ENCODE data around the gene KLF7.

KLF7 gene

DNA sequence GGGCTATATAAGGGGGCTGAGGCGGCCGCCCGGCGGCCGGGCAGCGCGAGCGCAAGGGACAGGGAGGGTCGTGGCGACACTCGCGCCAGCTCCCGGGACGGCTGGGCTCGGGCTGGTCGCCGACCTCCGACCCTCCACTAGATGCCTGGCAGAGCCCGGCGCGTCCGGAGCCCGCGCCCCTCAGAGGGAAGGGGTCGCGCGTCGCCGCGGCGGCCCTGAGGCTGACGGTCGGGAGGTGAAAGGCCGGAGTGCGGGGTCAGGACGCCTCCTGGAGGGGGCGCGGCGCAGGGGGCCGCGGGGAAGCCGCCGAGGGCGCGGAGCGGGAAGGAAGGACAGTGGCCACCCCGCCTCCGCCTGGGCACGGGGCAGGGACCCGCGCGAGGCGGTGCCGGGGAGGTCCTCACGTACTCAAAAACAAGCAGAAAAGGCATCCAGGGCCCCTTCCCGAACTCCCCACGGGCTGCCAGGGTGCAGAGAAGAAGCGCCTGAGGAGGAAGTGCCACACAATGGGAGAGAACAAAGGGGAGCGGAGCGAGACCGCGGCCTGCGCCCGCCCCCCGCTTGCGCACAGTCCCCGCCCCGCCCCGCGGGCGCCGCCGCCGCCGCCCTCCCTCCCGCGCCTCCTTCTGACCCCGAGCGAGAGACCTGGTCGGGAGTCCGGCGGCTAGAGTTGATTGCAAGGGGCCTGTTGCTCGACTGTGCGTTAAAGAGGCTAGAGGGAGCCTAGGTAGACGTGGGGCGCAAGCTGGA, 776 bp upstream of the KLF7 start:
- peak; percentile 91 for DNase-seq (ENCODE audit: low read depth)

DNA sequence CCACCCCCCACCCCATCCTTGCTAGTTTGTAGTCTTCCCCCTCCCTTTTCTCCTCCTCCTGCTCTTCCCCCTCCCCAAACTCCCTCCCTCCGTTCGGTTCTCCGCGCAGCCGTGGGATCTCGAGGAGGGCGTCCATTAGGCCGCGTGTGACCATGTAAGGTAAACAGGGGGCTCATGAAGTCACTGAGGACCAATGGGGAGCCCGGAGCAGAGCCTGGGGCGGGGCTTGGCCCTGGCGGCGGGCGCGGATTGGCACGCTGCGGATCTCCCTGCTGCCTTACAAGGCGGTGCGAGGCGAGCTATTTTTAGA, 246 bp upstream of the KLF7 start:
- peak; percentile 100 for DNase-seq (ENCODE audit: low read depth)

DNA sequence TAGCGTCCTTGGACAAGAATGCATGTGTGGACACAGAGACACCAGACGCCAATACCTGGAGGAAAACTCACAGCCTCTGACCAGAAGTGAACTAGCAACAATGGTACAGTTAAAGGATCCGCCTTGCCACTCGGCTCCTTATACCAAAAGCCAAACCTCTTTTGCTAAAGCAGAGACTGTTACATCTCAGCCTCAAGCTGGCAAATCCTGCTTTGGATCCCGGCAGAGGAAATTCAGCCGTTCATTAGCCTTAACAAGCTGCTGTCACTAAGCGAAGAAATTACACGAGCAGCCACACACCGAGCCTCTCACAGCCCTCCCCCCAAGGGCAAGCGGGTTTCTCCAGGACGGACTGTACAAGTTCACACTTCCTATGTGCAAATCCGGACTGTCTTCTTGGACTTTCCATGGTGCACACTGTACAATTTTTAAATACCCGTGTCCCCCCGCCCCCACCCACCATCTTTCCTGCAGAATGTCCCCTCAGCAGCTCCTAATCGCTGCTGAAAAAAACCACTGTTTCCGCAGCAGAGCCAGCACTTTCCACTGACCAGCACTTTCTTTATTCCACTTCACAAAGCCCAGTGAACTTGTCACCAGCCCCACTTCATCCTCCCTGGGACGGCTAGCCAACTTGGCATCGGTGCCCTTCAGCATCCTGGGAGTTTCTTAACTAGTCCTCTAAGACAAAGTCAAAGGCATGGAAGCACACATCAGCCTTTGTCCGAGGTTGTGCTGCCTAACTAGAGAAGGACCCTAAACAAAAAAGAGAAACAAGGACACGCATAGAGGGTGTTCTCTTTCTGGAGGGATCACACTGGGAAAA, 1.5 kb downstream of the KLF7 start:
- DNase-seq (ENCODE audit: low read depth): peak; percentile 75

DNA sequence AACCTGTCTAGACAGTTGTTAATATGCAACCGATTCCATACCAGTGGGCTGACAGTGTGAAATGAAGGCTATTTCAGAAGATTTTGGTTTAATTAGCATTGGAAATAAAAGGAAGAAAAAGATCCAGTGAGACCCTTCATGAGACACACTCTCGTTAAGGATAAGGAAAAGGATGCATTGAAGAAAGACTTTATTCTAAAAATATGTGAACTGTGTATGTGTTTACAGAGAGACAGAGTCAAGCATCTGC, 2.1 kb downstream of the KLF7 start:
- no peak for DNase-seq (ENCODE audit: low read depth)

DNA sequence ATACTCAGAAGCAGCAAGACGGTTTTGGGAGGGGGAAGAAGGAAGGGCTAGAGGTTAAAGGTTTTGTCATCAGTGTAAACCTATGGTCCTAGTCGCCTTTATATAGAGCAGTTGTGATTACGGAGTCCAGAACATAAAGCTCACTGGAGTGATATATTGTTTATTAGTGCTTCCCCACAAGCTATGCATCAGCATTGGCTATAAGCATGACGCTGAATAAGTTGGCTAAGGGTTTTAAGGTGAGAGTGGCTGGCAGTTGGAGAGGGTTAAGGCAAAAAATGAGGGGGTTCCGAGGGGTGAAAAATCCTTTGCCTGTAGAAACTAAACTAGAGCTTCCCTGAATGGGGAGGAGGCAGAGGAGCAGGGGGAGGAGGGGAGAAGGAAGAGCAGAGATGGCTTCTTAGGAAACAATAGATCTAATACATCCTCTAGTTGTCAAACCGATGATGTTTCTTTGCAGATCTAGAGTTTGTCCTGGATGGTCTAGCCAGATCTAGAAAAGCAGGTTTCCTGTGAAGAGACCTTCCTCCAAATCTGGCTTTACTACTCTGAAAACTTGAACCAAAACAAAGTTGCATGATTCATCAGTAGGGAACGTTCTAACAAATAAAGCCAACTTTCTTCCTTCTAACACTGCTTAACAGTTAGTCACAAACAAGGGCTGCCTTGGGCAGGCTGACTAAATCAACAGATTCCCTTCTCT, 2.5 kb downstream of the KLF7 start:
- DNase-seq (ENCODE audit: low read depth): peak; percentile 94

DNA sequence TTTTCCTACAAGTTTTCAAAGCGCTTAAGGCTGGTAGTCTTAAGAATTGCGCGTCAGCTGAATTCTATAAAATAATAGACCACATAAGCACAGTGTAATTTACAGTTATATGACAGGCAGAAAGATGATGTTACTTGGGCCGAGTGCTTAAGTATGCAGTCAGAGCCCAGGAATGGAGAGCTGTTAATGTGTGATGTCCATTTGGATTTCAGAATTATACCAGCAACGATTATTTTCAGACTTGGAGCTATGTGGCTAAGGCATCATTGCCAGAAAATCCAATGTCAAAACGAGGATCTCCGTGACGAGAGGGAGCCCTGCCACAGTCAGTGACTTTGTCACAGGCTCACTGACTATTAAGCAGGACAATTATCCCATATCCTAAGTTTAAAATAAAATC, 3.4 kb downstream of the KLF7 start:
- peak; percentile 83 for DNase-seq (ENCODE audit: low read depth)

DNA sequence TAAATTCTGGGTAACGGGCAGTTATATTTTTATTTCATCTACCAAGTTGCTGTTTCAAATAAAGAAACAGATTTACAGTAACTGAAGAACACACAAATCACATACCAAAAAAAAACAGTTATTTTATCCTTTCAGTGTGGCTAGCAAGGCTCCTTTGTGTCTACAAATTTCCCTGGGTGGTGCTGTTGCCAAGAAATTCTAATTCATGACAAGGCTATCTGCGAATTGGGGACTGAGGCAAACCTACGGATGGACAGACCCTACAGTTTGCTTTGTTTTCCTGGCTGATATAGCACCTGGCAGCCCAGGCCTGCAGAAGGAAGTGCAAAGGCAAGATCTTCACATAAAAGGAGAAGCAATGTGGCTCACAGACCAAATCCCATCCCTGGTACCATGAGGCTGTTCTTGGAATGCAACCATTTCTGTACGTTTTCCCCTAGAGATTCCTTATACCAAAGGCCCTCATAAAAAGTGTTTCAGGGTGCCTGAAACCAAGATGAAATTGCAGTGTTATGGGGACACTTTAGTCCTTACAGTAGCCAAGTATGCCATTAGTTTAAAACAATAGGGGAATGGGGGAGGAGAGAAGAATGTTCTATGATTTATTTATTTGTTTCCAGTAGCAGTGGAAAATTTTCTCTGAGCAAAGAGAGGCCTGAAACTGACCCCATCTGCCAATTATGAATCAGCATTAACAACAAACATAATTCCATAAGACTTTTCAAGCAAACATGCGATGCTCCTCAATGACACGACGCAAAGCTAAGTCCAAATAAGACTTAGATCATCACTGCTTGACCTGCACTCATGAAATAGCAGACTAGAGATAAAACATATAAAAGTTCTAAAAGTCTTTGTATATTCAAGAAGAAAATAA, 4.3 kb downstream of the KLF7 start:
- peak; percentile 85 for DNase-seq (ENCODE audit: low read depth)

DNA sequence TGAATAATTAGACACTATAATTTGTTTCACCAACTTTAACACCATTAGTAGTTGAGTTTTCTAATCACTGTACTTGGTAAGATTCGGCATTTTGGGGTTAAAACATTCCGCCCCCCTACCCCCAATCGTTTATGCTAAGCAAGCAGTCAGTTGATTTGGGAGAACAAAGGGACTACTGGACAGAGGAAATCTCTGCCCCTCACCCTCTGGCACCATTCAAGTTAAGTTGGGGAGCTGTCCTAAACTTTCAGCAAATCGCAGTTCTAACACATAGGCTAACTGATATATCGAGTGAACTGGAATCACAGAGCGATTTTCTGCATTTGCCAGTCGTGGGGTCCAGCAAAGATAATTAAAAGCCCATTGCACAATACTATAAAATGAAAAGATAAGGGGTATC, 5.6 kb downstream of the KLF7 start:
- DNase-seq (ENCODE audit: low read depth): peak; percentile 41

DNA sequence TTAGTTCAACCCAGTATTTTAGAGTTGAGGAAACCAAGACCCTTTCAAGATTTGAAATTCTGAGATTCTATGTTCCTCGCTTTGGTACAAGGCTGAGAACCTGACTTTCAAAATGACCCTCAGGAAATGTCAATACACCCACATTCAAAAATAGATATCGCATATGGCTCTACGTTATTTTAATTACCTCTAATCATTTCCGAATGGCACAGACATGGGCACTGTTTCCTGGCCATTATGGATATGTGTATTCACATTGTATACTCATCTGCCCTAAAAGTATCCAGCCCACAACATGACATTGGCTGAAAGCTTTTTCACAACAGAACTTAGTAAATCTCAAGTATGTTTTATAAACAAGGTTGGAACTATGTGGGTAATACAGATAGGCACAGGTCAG, 6.7 kb downstream of the KLF7 start:
- DNase-seq (ENCODE audit: low read depth): no peak

DNA sequence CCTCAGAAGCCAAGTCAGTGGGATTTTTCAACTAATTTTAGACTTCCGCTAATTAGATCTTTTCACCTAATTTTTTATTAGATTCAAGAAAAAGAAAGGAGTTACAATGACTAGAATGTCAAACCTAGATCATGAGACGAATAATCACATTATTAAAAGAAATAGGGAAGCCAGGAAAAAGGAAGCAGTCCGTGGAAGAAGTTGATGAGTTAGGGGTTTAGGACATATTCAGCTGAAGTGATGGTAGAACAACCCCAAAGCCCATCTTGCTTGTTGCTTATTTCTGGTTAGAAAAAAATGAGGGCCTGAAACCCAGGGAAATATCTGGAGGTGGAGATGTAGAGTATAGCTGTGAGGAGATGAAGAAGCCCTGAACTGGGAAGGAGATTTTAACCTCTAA, 8.0 kb downstream of the KLF7 start:
- no peak for DNase-seq (ENCODE audit: low read depth)

DNA sequence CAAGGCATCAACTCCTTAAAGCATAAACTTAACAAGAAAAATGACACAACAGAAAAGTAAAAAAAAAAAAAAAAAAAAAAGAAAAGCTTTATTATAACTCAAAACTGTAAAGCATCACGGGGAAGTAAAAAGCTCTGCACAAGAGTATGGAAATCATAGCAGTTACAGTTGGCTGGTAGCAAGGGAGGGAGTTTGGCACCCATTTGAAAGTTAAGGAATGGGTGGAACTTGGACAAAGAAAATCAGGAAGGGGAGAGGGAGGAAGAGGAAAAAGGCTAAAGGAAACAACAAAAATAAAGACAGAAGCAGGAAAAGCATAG, 8.6 kb downstream of the KLF7 start:
- no peak for DNase-seq (ENCODE audit: low read depth)

DNA sequence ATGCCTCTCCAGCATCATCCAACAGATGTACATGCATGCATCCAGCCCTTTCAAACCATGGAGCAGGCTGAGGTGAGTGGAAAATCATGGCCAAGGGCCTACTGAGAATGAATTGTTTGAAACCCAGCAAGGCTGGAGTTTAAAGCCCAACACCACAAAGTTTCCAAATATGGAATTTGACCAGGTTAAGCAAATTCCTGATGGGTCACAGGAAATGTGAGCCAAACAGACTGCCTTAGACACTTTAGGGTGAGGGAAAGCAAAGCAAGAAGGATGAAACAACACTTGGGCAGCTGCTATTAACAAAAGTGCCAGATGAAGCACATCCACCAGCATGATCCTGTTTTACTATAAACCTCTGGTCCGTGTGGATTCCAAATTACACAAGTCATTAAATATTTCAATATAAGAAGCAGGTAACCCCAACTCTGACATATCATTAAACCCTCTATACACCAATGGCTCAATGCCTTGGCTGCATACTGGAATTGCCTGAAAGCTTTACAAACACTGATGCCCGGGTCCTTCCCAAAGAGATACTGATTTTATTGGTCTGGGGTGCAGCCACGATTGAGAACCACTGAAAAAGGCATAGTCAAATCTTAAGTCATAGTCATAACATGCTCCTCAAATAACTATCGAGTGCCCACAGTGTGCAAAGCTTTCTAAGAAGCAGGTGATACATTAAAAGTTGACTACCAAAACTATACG, 9.1 kb downstream of the KLF7 start:
- DNase-seq (ENCODE audit: low read depth): peak; percentile 65

DNA sequence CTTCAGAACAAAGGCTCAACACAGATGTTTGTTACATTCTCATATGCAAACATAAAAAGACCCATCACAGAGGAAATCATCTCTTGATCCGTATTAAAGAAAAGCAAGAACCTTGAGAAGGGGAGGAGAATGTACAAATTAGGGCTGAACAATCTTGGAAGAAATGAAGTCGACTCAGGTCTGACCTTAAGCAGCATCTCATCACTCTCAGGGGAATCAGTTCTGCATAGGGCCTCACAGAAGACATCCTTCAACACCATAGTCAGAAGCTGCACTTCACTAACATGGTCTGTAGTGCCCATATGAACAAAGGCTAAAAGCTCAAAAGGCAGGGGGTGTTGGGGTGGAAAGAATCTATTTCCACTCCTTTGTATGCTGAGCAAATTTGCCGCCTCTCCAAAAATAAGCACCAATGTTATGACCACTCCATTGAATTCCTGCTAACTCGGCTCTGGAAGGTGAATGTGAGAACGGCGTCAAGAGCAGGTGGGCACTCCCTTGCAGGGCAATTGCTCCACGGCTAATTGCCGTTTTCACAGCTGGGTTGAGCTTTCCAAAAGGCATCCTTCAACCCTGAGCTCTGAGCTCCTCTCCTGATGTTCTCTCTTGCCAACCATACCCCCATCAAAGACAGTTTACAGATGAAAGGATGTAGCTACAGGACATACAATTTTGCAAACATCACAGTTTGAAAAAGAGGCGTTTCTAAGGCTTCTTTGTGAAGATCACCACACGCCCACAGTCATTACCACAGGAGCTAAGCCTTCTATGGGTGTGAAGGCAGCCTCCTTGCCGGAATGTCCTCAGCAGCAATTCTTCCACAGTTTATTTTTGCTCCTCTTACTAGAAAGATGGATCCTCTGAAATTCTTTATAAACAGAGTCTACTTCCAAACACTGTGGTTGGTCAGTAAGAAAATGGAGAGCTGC, 10.0 kb downstream of the KLF7 start:
- DNase-seq (ENCODE audit: low read depth): no peak

DNA sequence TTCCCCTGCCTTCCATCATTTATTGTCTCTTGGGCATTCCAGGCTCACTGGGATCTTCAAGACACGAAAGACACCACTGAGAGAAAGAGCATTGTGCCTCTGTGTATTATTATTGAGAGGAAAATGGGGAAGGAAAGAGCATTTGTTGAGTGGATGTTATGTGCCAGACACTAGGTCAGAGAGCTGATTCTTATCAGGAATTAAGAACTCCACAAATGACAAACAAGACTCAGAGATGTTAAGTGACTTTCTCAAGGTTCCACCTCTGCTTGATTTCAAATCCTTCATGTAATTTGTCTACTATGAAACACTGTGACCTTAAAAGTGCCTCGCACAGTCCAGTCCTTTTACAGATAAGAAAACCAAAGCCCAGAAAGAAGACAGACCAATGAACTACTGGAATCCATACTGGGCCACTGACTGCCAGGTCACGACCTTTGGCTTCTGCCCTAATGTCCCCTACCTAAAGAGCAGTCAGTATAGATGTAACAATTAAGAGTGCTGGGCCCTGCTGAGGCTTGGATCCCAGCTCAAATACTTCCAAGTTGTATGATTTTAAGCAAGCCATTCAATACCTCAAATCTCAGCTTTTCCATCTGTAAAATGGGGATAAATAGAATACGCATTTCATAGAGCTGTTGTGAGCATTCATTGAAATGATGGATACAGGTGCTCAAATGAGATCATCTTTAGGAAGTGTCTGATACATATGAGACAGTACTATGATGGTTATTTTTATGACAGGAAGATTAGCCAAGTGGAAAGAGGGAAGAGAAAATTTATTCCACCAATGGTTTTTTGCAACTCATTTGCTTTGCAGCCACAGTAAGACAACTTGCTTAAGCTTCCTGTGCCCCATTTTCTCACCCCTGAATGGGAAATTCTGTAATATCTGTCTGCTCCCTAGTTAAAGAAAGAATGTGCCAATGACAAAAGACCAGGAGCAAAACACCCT, 10.9 kb downstream of the KLF7 start:
- no peak for DNase-seq (ENCODE audit: low read depth)

DNA sequence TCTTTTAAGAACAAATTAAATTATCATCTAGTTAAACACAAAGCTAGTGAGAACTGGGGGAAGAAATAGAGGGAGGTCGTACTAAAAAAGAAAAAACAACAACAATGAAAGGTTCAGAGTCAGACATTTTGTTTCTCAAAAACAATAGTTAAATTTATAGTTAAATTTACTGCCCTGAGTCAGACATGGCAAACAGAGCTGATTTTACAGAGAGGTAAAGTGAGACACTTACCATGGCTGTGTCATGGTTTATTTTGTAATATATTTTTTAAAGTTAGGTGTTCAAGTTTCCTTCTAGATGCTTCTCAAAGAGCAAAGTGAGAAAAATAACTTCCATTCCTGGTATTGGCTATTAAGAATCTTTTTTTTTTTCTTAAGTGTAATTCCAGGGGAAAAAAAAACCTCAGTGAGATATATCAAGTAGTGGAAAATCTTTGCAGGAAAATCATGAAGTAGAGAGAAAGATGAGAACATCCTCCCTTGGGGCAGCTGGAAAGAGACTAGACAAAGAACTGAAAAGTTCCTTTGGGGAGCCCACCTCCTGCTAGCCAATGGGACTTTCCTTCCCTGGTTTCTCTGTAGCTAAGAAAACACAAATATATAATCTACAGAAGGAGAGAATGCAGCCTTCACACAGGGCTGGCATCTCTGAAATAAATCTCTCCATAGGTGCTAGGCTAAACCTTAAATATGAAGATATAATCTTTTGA, 12.3 kb downstream of the KLF7 start:
- DNase-seq (ENCODE audit: low read depth): no peak

DNA sequence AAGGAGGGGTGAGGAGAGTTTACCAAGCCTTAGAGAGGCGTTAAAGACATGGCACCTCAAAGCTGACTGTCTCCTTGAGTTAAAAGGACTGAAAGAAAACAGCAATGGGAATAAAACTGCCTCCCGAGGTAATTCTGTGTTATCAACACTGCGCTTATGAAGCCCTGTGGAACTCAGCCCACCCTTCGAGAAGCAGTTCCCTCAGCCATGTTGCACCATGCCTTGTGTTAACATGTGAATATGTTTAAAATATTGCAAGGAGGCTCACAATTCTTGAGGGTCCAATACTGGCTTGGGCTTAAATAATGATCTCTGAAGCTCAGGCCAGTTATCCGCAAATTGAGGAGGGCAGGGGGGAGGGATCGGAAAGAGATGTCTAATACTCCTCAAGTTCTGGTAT, 14.7 kb downstream of the KLF7 start:
- DNase-seq (ENCODE audit: low read depth): no peak

DNA sequence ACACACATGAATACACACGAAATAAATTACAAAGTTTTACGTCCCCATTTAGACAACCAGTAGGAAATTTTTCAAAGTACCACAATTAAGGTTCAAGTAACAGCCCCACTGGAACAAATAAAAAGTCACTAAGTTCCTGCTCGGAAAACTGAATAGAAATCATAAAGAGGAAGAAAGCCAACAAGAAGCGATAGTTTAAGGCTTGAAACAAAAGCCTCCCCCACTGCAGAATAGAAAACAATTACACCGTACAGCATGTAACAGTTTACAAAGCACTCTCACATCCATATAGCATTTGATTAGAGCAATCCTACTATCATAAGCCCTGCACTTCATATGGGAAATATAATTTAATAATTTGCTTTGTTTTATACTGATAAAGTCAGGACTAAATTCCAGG, 15.5 kb downstream of the KLF7 start:
- DNase-seq (ENCODE audit: low read depth): no peak

DNA sequence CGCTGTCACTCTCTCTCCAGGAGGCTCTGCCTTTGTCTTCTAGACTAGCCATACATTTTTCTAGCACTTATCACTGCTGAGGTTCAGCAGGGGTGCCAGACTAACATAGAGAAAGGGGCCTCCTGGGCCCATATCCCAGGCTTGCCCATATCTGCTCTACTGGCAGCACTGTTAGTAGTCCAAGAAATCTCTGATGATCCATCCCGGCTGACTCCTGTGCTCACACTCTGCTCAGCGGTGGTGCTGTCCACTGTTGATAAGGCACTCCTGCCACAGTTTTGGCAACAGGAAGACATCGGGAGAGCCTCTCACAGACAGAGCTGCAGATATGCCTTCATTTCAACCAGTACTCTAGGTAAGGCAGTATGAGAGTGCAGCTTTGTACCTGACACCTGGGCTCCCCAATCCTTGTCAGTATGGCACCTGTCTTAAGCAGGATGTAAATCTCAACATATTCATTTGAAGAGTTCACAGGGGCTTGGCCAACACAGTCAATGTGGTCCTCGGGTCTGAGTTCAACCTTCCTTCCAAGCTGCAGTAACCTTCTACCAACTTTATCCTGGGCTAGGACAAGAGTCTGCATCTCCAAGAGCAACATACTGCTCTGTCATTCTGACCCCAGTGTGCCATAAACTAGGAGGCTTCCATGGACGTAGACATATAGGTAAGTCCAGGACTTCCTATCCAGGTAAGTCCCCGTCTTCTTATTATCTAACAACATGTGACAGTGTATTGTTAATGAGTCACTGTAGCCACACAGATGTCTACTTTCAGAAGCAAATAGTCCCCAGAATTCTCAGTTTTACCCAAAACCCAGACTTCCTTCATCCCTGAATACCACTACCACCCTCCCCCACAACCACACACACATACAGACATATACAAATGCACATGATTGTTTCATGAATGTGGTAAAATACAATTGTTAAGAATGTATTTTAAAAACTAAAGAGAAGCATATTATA, 16.2 kb downstream of the KLF7 start:
- peak; percentile 43 for DNase-seq (ENCODE audit: low read depth)
